DND-41 (cell line): ENCODE results near the gene TNS3.

Source experiments
- ATAC-seq: fragments of 200-7000 bp; cut with Tn5 transposase; 3 replicates; pipeline ENCODE4 v1.9.1; 2021; ENCODE audit warnings: low read depth; ENCODE audit not compliant: insufficient read depth
- DNase-seq: peaks from one replicate; pipeline ENCODE4 v3.0.0-alpha.2; 2020
- H2AFZ ChIP-seq: 2 replicates; pipeline ENCODE4 v1.6.0; 2012; ENCODE audit warnings: low read depth, low read length
- H3K27ac ChIP-seq: 2 replicates; pipeline ENCODE4 v1.5.1; 2012; ENCODE audit warnings: low read length, inconsistent platforms
- H3K27me3 ChIP-seq: fragments of 200-600 bp; sonication (generic); 2 replicates; pipeline ENCODE4 v1.6.0; 2012; ENCODE audit warnings: low read length, mild to moderate bottlenecking, inconsistent platforms; ENCODE audit not compliant: insufficient read depth, poor library complexity
- H3K36me3 ChIP-seq: 2 replicates; pipeline ENCODE4 v1.5.1; 2012; ENCODE audit warnings: low read length, inconsistent platforms; ENCODE audit not compliant: insufficient read depth
- H3K4me1 ChIP-seq: 2 replicates; pipeline ENCODE4 v1.5.1; 2012; ENCODE audit warnings: mild to moderate bottlenecking, low read length; ENCODE audit not compliant: insufficient read depth
- H3K4me2 ChIP-seq: 2 replicates; pipeline ENCODE4 v1.6.0; 2012; ENCODE audit warnings: mild to moderate bottlenecking, moderate library complexity, low read length, inconsistent platforms; ENCODE audit not compliant: insufficient read depth
- H3K4me3 ChIP-seq, 2 experiments: fragments of 200-600 bp in 1 of 2; shearing (Covaris generic) in 1 of 2; 2 replicates each; pipeline ENCODE4 v1.5.1; 2012 to 2016; ENCODE audit warnings: inconsistent platforms in 2 of 2, low read length in 2 of 2, mild to moderate bottlenecking in 2 of 2, low read depth in 1 of 2, moderate library complexity in 1 of 2
- H3K79me2 ChIP-seq: 2 replicates; pipeline ENCODE4 v1.6.0; 2012; ENCODE audit warnings: low read length, inconsistent platforms; ENCODE audit not compliant: insufficient read depth
- H3K9ac ChIP-seq: 2 replicates; pipeline ENCODE4 v1.6.0; 2012; ENCODE audit warnings: low read depth, mild to moderate bottlenecking, inconsistent platforms, low read length, moderate library complexity
- H3K9me3 ChIP-seq: 2 replicates; pipeline ENCODE4 v1.5.1; 2012; ENCODE audit warnings: low read length, moderate library complexity, mild to moderate bottlenecking, inconsistent platforms; ENCODE audit not compliant: insufficient read depth, severe bottlenecking
- H4K20me1 ChIP-seq: 2 replicates; pipeline ENCODE4 v1.6.0; 2012; ENCODE audit warnings: low read length; ENCODE audit not compliant: insufficient read depth
- CTCF ChIP-seq: IDR thresholded peaks from 2 replicates; pipeline ENCODE4 v1.5.1; 2012; ENCODE audit warnings: borderline replicate concordance, low read length, moderate library complexity, mild to moderate bottlenecking; ENCODE audit not compliant: poor library complexity, severe bottlenecking; ENCODE audit errors: extremely low read depth
- EZH2 ChIP-seq: IDR thresholded peaks from 3 replicates; pipeline ENCODE4 v1.6.1; 2012; ENCODE audit warnings: borderline replicate concordance, low read depth, mild to moderate bottlenecking, moderate library complexity, low read length, inconsistent platforms; ENCODE audit not compliant: severe bottlenecking

Gene TNS3

GRCh38 chr7:47385536-47386125 is 196.3 kb downstream of the TNS3 start:
- TF ChIP-seq EZH2 (no peak), CTCF (no peak)
- Histone ChIP-seq H3K4me1 (no peaks in the 10 kb centered on the region), H2AFZ (no peak overlapping the region), H3K27me3 (no peaks in the 10 kb centered on the region), H3K79me2 (no peaks in the 10 kb centered on the region), H3K36me3 (no peaks in the 10 kb centered on the region), H3K9ac (no peak overlapping the region), H4K20me1 (no peaks in the 10 kb centered on the region), H3K4me2 (no peak overlapping the region), H3K27ac (no peak overlapping the region), H3K4me3 (no peak overlapping the region), H3K9me3 (peaks cover 3% of the 10 kb centered on the region)
- ATAC-seq: no peak
- DNase-seq: no peak

- ATAC-seq: no peak
- Histone ChIP-seq H3K27ac (no peak overlapping the region), H3K4me1 (no peaks in the 10 kb centered on the region), H3K79me2 (no peaks in the 10 kb centered on the region), H3K9me3 (peaks cover 3% of the 10 kb centered on the region), H3K4me3 (no peak overlapping the region), H3K27me3 (no peaks in the 10 kb centered on the region), H3K4me2 (no peak overlapping the region), H4K20me1 (no peaks in the 10 kb centered on the region), H3K9ac (no peak overlapping the region), H3K36me3 (no peaks in the 10 kb centered on the region), H2AFZ (no peak overlapping the region)
- TF ChIP-seq CTCF (no peak), EZH2 (no peak)
- no peak for DNase-seq
Observed at GRCh38 chr7:47384755-47385535, 197.0 kb downstream of the TNS3 start.

GRCh38 chr7:47383696-47384445 is 198.0 kb downstream of the TNS3 start:
- Histone ChIP-seq H3K27me3 (no peaks in the 10 kb centered on the region), H3K4me1 (no peaks in the 10 kb centered on the region)

More at GRCh38 chr7:47383696-47384445, 198.0 kb downstream of the TNS3 start:
- TF ChIP-seq EZH2 (no peak), CTCF (no peak)
- Histone ChIP-seq H3K79me2 (no peaks in the 10 kb centered on the region), H3K36me3 (no peaks in the 10 kb centered on the region), H3K4me3 (no peak overlapping the region), H4K20me1 (no peaks in the 10 kb centered on the region), H3K9ac (no peak overlapping the region), H3K4me2 (no peak overlapping the region), H3K27ac (no peak overlapping the region), H3K9me3 (peaks cover 3% of the 10 kb centered on the region), H2AFZ (no peak overlapping the region)
- ATAC-seq (no peak), DNase-seq (no peak)
